Panc1 (cell line): ENCODE results near the gene ADGRL3. TPM values are rescaled to one million over a fixed set of nuclear protein-coding genes. Genes with fewer than 3 reads are reported as not detected.

ENCODE experiments used
- ATAC-seq: fragments of 200-7000 bp; cut with Tn5 transposase; 2 replicates; pipeline ENCODE4 v1.9.1; 2020; ENCODE audit warnings: mild to moderate bottlenecking, moderate library complexity
- BruUV-seq: library from RNA; stranded (reverse); fragments of 400-500 nt; replicated peaks from 2 replicates; lab custom pipeline; 2021; lab: Mats Ljungman, UMichigan
- CTCF ChIA-PET: fragments of 300-600 bp; sonication (Branson Sonifier 250); formaldehyde crosslinking; loops from one replicate; lab custom pipeline; 2022; ENCODE audit warnings: antibody characterized with exemption; lab: Charles Lee
- POLR2A ChIA-PET: fragments of 300-600 bp; sonication (Branson Sonifier 250); formaldehyde crosslinking; loops from one replicate; lab custom pipeline; 2022; ENCODE audit warnings: antibody characterized with exemption; lab: Charles Lee
- DNase-seq: peaks from one replicate; pipeline ENCODE4 v3.0.0-alpha.2; 2010; ENCODE audit warnings: low read depth, low spot score
- H3K27ac ChIP-seq: 2 replicates; pipeline ENCODE4 v1.5.1; 2011; ENCODE audit warnings: mild to moderate bottlenecking, low read length, inconsistent platforms
- H3K27me3 ChIP-seq: fragments of 200-500 bp; sonication (Bioruptor generic); 2 replicates; pipeline ENCODE4 v1.6.0; 2014; ENCODE audit warnings: low read length, inconsistent platforms; ENCODE audit not compliant: control insufficient read depth, insufficient read depth
- H3K36me3 ChIP-seq: fragments of 200-500 bp; sonication (Bioruptor generic); 2 replicates; pipeline ENCODE4 v1.5.1; 2014; ENCODE audit warnings: inconsistent platforms, mild to moderate bottlenecking, low read length, moderate library complexity; ENCODE audit not compliant: control insufficient read depth, insufficient read depth
- H3K4me1 ChIP-seq: 2 replicates; pipeline ENCODE4 v1.5.1; 2011; ENCODE audit warnings: inconsistent platforms, mild to moderate bottlenecking, low read length, moderate library complexity; ENCODE audit not compliant: control insufficient read depth, insufficient read depth
- H3K4me3 ChIP-seq, 2 experiments: 2 replicates each; pipeline ENCODE4 v1.5.1; 2011 to 2012; ENCODE audit warnings: low read depth in 2 of 2, low read length in 2 of 2, mild to moderate bottlenecking in 2 of 2, inconsistent platforms in 1 of 2, moderate library complexity in 1 of 2
- H3K9me3 ChIP-seq: fragments of 200-500 bp; sonication (Bioruptor generic); 2 replicates; pipeline ENCODE4 v1.5.1; 2014; ENCODE audit warnings: low read depth, mild to moderate bottlenecking, inconsistent platforms, low read length, moderate library complexity; ENCODE audit not compliant: control insufficient read depth, insufficient read depth
- CTCF ChIP-seq: fragments of 450-650 bp; IDR thresholded peaks from 2 replicates; pipeline ENCODE4 v1.5.1; 2017; ENCODE audit warnings: mild to moderate bottlenecking
- POLR2AphosphoS5 ChIP-seq: IDR thresholded peaks from 2 replicates; pipeline ENCODE4 v1.6.1; 2012; ENCODE audit warnings: mild to moderate bottlenecking, low read depth, low read length, moderate library complexity
- REST ChIP-seq, 2 experiments: IDR thresholded peaks; 2 replicates each; pipeline ENCODE4 v1.6.1; 2011 to 2012; ENCODE audit warnings: low read depth in 2 of 2, control low read depth in 1 of 2, low read length in 1 of 2, mild to moderate bottlenecking in 1 of 2, moderate library complexity in 1 of 2; ENCODE audit not compliant: insufficient read depth in 1 of 2
- SIN3A ChIP-seq: IDR thresholded peaks from 2 replicates; pipeline ENCODE4 v1.6.1; 2012; ENCODE audit warnings: low read depth, mild to moderate bottlenecking, low read length, moderate library complexity, borderline replicate concordance; ENCODE audit not compliant: insufficient read depth
- TCF7L2 ChIP-seq: IDR thresholded peaks from 2 replicates; pipeline ENCODE4 v1.6.1; 2011; ENCODE audit warnings: mild to moderate bottlenecking, low read depth, low read length, inconsistent platforms
- in situ Hi-C: cut with HindIII; loops from 2 replicates; pipeline ENCODE4 v1.10.0; 2016; ENCODE audit warnings: low sequenced_read_pairs, low pct_unique_long_range_greater_than_20kb
- intact Hi-C: fragments of 100-400 bp; cut with micrococcal nuclease; formaldehyde crosslinking; loops from one replicate; pipeline ENCODE4 v1.10.0; 2022; ENCODE audit not compliant: unreplicated experiment
- total RNA-seq: library from RNA; stranded (reverse); gene quantifications from one replicate; pipeline ENCODE4 v1.2.1, GENCODE V29; 2021; ENCODE audit not compliant: unreplicated experiment

The ADGRL3 gene
- total RNA-seq, 1 experiment from 2014 or later = 0.23 TPM

GRCh38 chr4:61785761-61786160 lies 585.6 kb downstream of the ADGRL3 start:
- no peaks in the 10 kb centered on the region for H3K4me1 ChIP-seq
- BruUV-seq = no TSS peak
- H3K9me3 ChIP-seq = no peaks in the 10 kb centered on the region
- DNase-seq (no peak), ATAC-seq (no peak)
- no peaks in the 10 kb centered on the region for H3K36me3 ChIP-seq
- in situ Hi-C loops (no loop called here), intact Hi-C loops (no loop called here)
- TF ChIP-seq REST (IDR thresholded peaks at IDR 0.05; ENCODE audit: insufficient read depth in 1 of 2, low read depth in 2 of 2, low read length in 1 of 2) (no peak), TCF7L2 (no peak), POLR2AphosphoS5 (no peak), SIN3A (no peak), CTCF (no peak)
- H3K27me3 ChIP-seq = no peaks in the 10 kb centered on the region
- H3K27ac ChIP-seq = no peak overlapping the region
- POLR2A ChIA-PET = no interaction called here
- H3K4me3 ChIP-seq = no peak overlapping the region
- CTCF ChIA-PET = no interaction called here

GRCh38 chr4:61786211-61786610 lies 586.1 kb downstream of the ADGRL3 start:
- Histone ChIP-seq H3K36me3 (no peaks in the 10 kb centered on the region), H3K9me3 (no peaks in the 10 kb centered on the region), H3K4me3 (no peak overlapping the region), H3K27me3 (no peaks in the 10 kb centered on the region), H3K4me1 (no peaks in the 10 kb centered on the region), H3K27ac (no peak overlapping the region)
- intact Hi-C loops (no loop called here), in situ Hi-C loops (no loop called here)
- POLR2A ChIA-PET = no interaction called here
- ATAC-seq (no peak), DNase-seq (no peak)
- BruUV-seq = no TSS peak
- CTCF ChIA-PET = no interaction called here
- TF ChIP-seq POLR2AphosphoS5 = no peak
- no peak for TF ChIP-seq SIN3A
- TF ChIP-seq TCF7L2 = no peak
- no peak for TF ChIP-seq REST (IDR thresholded peaks at IDR 0.05; ENCODE audit: insufficient read depth in 1 of 2, low read depth in 2 of 2, low read length in 1 of 2)
